PC-9 (cell line): Measurements from ENCODE around the gene SCO1. TPM values are rescaled to one million over a fixed set of nuclear protein-coding genes. Genes with fewer than 3 reads are reported as not detected.

ENCODE experiments used
- BruUV-seq: library from RNA; stranded (reverse); fragments of 400-500 nt; replicated peaks from 2 replicates; lab custom pipeline; 2021; lab: Mats Ljungman, UMichigan
- CTCF ChIA-PET: fragments of 300-600 bp; sonication (Branson Sonifier 250); formaldehyde crosslinking; loops from one replicate; lab custom pipeline; 2022; ENCODE audit warnings: antibody characterized with exemption; lab: Charles Lee
- POLR2A ChIA-PET: fragments of 300-600 bp; sonication (Branson Sonifier 250); formaldehyde crosslinking; loops from one replicate; lab custom pipeline; 2022; ENCODE audit warnings: antibody characterized with exemption; ENCODE audit not compliant: unreplicated experiment; lab: Charles Lee
- DNase-seq, 2 experiments: peaks; one replicate each; pipeline versions ENCODE4 v3.0.0 to v3.0.0-alpha.2; 2015 to 2022; ENCODE audit warnings: mixed read lengths in 1 of 2
- H2AFZ ChIP-seq: fragments of 200-600 bp; sonication (generic); 2 replicates; pipeline ENCODE4 v1.8.1; 2017; ENCODE audit warnings: antibody characterized with exemption
- H3F3A ChIP-seq: fragments of 200-600 bp; sonication (generic); 2 replicates; pipeline ENCODE4 v1.8.1; 2017; ENCODE audit warnings: antibody characterized with exemption, mild to moderate bottlenecking, low read depth; ENCODE audit not compliant: insufficient read depth
- H3K27ac ChIP-seq: fragments of 200-600 bp; sonication (generic); 2 replicates; pipeline ENCODE4 v1.6.1; 2016; ENCODE audit warnings: mixed run types
- H3K27me3 ChIP-seq: fragments of 200-600 bp; sonication (generic); 2 replicates; pipeline ENCODE4 v1.6.1; 2016; ENCODE audit warnings: low read depth, mixed run types; ENCODE audit not compliant: insufficient read depth
- H3K36me3 ChIP-seq: fragments of 200-600 bp; sonication (generic); 2 replicates; pipeline ENCODE4 v1.6.1; 2016; ENCODE audit warnings: low read depth, mixed run types
- H3K4me1 ChIP-seq: fragments of 200-600 bp; sonication (generic); replicated peaks from 2 replicates; pipeline ENCODE4 v1.6.1; 2016; ENCODE audit warnings: mixed run types; ENCODE audit not compliant: insufficient read depth
- H3K4me2 ChIP-seq: fragments of 200-600 bp; sonication (generic); 2 replicates; pipeline ENCODE4 v1.6.1; 2017; ENCODE audit warnings: mixed run types
- H3K4me3 ChIP-seq: fragments of 200-600 bp; sonication (generic); 2 replicates; pipeline ENCODE4 v1.6.1; 2016; ENCODE audit warnings: mixed run types
- H3K79me2 ChIP-seq: fragments of 200-600 bp; sonication (generic); 2 replicates; pipeline ENCODE4 v1.6.1; 2017; ENCODE audit warnings: low read depth, mixed run types
- H3K9me2 ChIP-seq: fragments of 200-600 bp; sonication (generic); 2 replicates; pipeline ENCODE4 v1.8.1; 2017; ENCODE audit warnings: mild to moderate bottlenecking; ENCODE audit not compliant: insufficient read depth
- H3K9me3 ChIP-seq: fragments of 200-600 bp; sonication (generic); 2 replicates; pipeline ENCODE4 v1.8.1; 2016; ENCODE audit warnings: low read depth; ENCODE audit not compliant: insufficient read depth
- H4K20me1 ChIP-seq: fragments of 200-600 bp; sonication (generic); 2 replicates; pipeline ENCODE4 v1.8.1; 2017; ENCODE audit not compliant: insufficient read depth
- EZH2 ChIP-seq: fragments of 200-600 bp; sonication (generic); IDR thresholded peaks from 2 replicates; pipeline ENCODE4 v1.8.0; 2017; ENCODE audit warnings: antibody characterized with exemption, low read depth
- intact Hi-C: fragments of 100-400 bp; cut with micrococcal nuclease; formaldehyde crosslinking; loops from one replicate; pipeline ENCODE4 v1.10.0; 2022; ENCODE audit not compliant: unreplicated experiment
- total RNA-seq: library from RNA; stranded (reverse); gene quantifications from 2 replicates; pipeline ENCODE4 v1.2.3, GENCODE V29; 2021
- TF ChIP-seq, protein P1 (sequence below): fragments of 200-600 bp; sonication (generic); conservative IDR thresholded peaks from 2 replicates; pipeline ENCODE4 v1.6.1; 2017; ENCODE audit warnings: mixed run types, antibody characterized with exemption, mild to moderate bottlenecking, moderate library complexity

SCO1 gene
- total RNA-seq, 1 experiment from 2014 or later: 39.6 TPM

DNA sequence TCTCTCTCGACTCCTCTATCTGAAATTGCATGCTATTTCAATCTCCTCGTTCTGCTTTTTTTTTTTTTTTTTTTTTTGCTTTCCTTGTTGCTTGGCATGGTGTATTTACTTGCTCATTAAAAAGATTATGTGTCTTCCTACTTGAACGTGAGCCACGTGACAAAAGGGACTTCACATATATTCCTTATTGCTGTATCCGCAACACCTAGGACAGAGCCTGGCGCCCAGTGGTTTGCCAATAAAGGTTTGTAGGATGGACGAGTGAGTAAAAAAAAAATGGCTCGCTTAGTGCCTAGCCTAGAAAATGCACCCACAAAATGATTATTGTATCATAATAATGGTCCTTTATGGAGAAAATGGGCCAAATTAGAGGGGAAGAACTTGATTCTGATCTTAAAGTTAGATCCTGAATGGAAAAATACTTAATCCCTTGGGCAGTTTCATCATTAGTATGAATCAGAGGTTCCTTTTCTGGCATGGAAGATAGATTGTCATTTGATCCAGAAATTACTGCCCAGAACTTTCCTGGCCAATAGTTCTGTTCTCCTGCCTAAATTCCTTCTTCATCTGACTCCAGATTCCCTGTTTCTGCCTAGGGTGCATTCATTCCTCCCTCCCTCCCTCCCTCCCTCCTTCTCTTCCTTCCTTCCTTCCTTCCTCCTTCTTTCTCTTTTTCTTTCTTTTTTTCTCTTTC, 46.1 kb upstream of the SCO1 start:
- H3K4me1 ChIP-seq: no peaks in the 10 kb centered on the region
- POLR2A ChIA-PET: no interaction called here
- no peak for DNase-seq
- H3K4me2 ChIP-seq: no peak overlapping the region
- H2AFZ ChIP-seq: no peak overlapping the region
- H3F3A ChIP-seq: no peaks in the 10 kb centered on the region
- H3K9me2 ChIP-seq: no peaks in the 10 kb centered on the region
- BruUV-seq: no TSS peak
- no peaks in the 10 kb centered on the region for H3K9me3 ChIP-seq
- no peak overlapping the region for H3K27ac ChIP-seq
- CTCF ChIA-PET: no interaction called here
- no peaks in the 10 kb centered on the region for H4K20me1 ChIP-seq
- H3K79me2 ChIP-seq: no peaks in the 10 kb centered on the region
- H3K4me3 ChIP-seq: no peak overlapping the region
- TF ChIP-seq, protein P1, sequence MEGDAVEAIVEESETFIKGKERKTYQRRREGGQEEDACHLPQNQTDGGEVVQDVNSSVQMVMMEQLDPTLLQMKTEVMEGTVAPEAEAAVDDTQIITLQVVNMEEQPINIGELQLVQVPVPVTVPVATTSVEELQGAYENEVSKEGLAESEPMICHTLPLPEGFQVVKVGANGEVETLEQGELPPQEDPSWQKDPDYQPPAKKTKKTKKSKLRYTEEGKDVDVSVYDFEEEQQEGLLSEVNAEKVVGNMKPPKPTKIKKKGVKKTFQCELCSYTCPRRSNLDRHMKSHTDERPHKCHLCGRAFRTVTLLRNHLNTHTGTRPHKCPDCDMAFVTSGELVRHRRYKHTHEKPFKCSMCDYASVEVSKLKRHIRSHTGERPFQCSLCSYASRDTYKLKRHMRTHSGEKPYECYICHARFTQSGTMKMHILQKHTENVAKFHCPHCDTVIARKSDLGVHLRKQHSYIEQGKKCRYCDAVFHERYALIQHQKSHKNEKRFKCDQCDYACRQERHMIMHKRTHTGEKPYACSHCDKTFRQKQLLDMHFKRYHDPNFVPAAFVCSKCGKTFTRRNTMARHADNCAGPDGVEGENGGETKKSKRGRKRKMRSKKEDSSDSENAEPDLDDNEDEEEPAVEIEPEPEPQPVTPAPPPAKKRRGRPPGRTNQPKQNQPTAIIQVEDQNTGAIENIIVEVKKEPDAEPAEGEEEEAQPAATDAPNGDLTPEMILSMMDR: no peak
- no peak for TF ChIP-seq EZH2
- H3K27me3 ChIP-seq: peaks cover 52% of the 10 kb centered on the region
- intact Hi-C loops: no loop called here
- no peaks in the 10 kb centered on the region for H3K36me3 ChIP-seq

DNA sequence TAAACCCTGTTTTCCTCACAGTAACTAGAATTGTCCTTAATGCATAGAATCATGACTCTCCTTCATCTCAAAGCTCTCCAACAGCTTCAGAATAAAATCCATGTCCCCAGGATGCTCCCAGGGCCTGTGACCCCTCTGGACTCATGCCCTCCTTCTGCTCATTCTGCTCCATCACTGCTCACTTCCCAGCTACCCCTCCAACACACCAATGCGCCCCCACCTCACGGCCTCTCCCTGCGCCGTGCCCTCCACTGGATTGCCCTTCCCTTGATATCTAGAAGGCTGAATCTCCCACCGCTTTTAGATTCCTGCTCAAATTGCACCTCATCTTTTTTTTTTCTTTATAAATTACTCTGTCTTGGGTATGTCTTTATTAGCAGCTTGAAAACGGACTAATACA, 45.1 kb upstream of the SCO1 start:
- no peaks in the 10 kb centered on the region for H3K36me3 ChIP-seq
- no peak overlapping the region for H3K4me2 ChIP-seq
- H4K20me1 ChIP-seq: no peaks in the 10 kb centered on the region
- intact Hi-C loops: no loop called here
- no peaks in the 10 kb centered on the region for H3K9me2 ChIP-seq
- ChIA-PET POLR2A (no interaction called here), CTCF (interaction anchor here (0.6 kb wide), 1 partner anchor 1248 kb away, joined by 5 read pairs; no protein-coding TSS in a partner anchor)
- no peak overlapping the region for H2AFZ ChIP-seq
- H3K9me3 ChIP-seq: no peaks in the 10 kb centered on the region
- no TSS peak for BruUV-seq
- no peaks in the 10 kb centered on the region for H3K4me1 ChIP-seq
- no peaks in the 10 kb centered on the region for H3F3A ChIP-seq
- DNase-seq: no peak
- H3K27me3 ChIP-seq: peaks cover 58% of the 10 kb centered on the region
- no peak for TF ChIP-seq EZH2
- TF ChIP-seq, protein P1: no peak
- no peak overlapping the region for H3K4me3 ChIP-seq
- H3K79me2 ChIP-seq: no peaks in the 10 kb centered on the region
- no peak overlapping the region for H3K27ac ChIP-seq

DNA sequence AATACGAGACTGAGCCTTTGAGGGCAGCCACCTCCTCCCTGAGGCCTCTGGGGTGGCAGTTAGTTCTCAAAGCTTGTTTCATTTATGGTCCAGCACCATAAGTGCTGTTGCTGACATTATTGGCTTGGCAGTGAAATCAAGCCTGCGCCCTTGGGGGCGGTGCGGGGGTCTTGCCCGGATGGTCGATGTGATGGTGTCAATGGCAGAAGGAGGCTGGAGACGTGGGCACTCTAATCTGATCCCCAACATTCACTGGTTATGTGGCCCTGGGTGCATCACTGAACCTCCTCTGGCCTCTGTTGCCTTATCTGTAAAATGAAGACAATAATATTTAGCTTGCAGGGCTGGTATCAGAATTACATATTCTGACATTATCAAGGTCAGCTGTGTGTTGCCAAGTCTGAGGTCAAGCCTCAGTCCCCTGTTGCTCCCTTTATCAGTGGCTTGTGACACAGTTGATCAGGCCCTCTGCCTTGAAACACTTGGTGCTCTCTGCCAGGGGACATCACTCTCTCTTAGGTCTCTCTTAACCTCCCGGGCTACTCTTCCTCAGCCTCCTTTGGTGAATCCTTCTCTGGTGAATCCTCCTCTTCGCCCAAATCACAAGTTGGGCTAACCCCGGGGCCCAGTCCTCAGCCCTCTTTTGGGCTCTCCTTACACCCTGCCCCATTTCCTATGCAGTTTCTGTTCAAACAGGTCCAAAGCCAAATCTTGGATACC, 44.2 kb upstream of the SCO1 start:
- no peak overlapping the region for H2AFZ ChIP-seq
- no TSS peak for BruUV-seq
- no peak overlapping the region for H3K4me2 ChIP-seq
- no peaks in the 10 kb centered on the region for H3K9me2 ChIP-seq
- no peaks in the 10 kb centered on the region for H3F3A ChIP-seq
- no peak overlapping the region for H3K27ac ChIP-seq
- no peaks in the 10 kb centered on the region for H4K20me1 ChIP-seq
- ChIA-PET CTCF (no interaction called here), POLR2A (no interaction called here)
- no peaks in the 10 kb centered on the region for H3K4me1 ChIP-seq
- H3K79me2 ChIP-seq: no peaks in the 10 kb centered on the region
- H3K4me3 ChIP-seq: no peak overlapping the region
- intact Hi-C loops: no loop called here
- H3K36me3 ChIP-seq: no peaks in the 10 kb centered on the region
- peaks cover 53% of the 10 kb centered on the region for H3K27me3 ChIP-seq
- H3K9me3 ChIP-seq: no peaks in the 10 kb centered on the region
- no peak for DNase-seq
- TF ChIP-seq, protein P1: no peak
- no peak for TF ChIP-seq EZH2
